ENCODE data around the gene KCNG1.

- TF ChIP-seq GATA3 (IDR thresholded peaks at IDR 0.05; ENCODE audit: low read depth, low read length): no peak
- TF ChIP-seq GATA2 (IDR thresholded peaks at IDR 0.05; ENCODE audit: low read depth, low read length): no peak
These were observed 27.4 kb downstream of the KCNG1 start for GRCh38 chr20:50995506-50995905.
